Endometrium (tissue), 2 donors: Measurements from ENCODE around the gene ARSI.

Experiments
- FAIRE-seq: peaks from 2 replicates; lab custom pipeline; 2012; peaks lifted over from hg19 to GRCh38; lab: Jason Lieb, UNC
- donor health status: control.
- donor health status: control.

Gene ARSI

DNA sequence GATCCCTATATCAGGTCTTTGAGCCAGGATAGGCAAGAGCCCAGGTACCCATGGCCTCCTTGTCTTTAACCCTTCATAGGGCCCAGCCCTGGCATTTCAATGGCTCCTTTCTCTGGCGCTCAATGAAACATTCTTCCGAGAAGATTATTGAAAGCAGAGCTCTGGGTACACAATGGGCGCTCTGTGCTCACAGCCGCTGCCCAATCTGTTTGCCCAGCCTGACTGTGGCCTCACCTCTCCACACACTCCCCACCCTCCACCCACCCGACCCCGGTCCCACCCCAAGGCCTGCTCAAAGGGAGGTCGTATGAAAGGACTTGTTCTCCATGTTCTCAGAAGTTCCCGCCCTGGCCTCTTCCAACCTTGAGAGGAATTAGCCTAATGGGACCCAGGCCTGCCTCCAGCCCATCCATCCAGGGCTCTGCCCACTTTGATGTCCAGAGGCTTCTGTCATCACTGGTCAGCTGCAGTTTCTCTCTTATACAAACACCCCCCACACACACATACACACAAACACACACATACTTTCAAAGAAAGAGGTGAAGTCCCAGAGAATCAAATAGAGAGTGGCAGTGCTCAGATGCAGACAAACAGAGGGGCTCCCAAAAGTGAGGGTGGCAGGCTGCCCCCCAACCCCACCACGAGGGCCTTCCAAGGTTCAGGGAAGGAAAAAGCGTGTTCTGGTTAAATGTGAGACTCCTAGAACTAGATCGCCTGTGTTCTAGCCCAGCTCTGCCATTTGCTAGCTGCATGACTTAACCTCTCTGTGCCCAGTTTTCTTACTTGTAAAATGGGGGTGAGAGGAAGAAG lies 5.1 kb upstream of the ARSI start:
- FAIRE-seq = no peak

GRCh38 chr5:150306775-150307174 lies 4.1 kb upstream of the ARSI start:
- FAIRE-seq = no peak

GRCh38 chr5:150305557-150305956 lies 2.9 kb upstream of the ARSI start:
- no peak for FAIRE-seq

GRCh38 chr5:150305095-150305494 lies 2.4 kb upstream of the ARSI start:
- no peak for FAIRE-seq

GRCh38 chr5:150304481-150305081 lies 1.9 kb upstream of the ARSI start:
- FAIRE-seq = no peak

GRCh38 chr5:150303660-150304386 lies 1.1 kb upstream of the ARSI start:
- FAIRE-seq = no peak

DNA sequence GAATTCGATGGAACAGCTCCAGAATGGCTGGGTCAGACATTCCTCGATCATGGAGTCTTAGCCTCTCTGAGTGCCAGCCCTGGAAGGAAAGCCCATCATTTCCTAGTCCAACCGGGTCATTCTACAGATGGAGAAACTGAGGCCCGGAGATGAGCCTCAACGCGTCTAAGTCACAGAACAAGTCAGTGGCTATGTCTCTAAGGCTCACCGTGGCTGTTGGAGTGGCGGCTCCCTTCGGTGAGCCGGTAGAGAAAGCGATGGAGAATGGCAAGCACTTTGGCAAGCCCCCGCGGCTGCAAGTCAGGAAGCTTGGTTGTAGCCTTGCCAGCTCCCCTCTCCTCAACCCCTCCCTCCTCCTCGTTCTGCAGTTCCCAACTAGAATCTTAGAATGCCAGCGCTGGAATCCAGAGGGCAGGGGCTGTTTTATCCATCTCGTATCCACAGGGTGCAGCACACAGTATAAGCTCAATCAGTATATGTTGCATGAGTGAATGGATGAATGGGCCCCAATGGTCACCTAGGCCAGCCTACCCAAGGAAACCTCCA lies 438 bp upstream of the ARSI start:
- FAIRE-seq = no peak

- FAIRE-seq = no peak
Observed at GRCh38 chr5:150301901-150302300, 804 bp downstream of the ARSI start.

GRCh38 chr5:150301170-150301505 lies 1.6 kb downstream of the ARSI start:
- no peak for FAIRE-seq

GRCh38 chr5:150300496-150301169 lies 2.1 kb downstream of the ARSI start:
- FAIRE-seq = no peak

DNA sequence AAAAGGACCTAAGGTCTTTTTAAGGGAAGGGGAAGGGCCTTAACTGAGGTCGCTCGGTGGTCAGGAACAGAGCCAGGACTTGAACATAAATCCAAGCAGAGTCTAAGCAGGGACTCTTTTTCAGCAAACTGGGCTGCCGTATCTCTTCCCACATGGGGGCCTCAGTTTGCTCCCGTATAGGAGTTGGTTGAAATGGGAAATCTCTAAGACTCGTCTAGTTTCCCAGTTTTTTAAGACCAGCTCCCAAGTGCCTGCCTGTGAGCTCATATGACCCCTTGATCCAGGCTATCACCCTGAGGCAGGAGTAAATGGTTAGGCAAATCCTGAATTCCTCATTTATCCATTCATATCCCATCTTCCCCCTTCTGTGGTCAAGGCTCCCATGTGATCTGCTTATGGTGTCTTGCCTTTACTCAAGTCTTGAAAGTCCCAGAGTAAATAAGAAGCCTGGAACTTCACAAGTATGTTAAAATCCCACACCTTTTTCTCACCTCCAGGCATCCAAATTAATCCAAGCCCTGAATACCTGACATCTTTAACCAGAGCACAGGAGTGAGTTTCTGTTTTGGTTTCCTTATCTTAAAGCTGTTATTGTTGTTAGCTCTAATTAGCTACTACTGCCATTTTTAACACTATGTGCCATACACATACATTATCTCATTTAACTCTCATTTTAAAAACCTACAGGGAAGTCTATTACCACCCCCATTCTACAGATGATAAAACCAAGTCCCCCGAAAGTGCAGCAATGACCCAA lies 3.0 kb downstream of the ARSI start:
- FAIRE-seq = no peak

- no peak for FAIRE-seq
Observed at GRCh38 chr5:150298701-150299451, 3.8 kb downstream of the ARSI start.

GRCh38 chr5:150297934-150298595 lies 4.6 kb downstream of the ARSI start:
- FAIRE-seq = no peak

DNA sequence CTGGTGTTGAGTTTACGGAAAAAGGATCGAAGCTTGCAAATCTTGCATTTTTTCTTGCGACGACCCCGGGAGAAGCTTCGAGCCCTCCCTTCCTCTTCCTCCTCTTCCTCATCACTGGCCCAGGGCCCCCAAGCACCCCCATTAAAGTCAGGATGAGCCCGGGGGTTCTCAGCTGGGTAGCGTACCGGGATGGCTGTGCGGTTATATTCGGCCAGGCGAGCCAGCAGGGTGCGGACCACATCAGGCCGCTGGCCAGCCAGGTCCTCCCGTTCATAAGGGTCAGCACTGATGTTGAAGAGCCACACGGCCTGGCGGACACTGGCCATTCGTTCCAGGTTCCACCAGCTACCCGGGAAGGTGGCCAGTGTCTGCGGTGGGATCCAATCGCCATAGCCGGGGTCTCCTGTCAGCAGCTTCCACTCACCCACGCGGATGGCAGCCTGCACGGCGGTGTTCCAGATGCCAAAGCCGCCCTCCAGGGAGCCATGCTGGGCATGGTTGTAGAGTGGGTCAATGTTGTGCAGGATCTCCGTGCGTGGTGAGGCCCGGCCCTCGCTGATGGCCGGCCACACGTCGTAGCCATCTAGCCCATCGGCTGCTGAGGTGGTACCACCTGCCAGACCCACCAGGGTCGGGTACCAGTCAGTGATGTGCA lies 5.3 kb downstream of the ARSI start:
- FAIRE-seq = no peak

DNA sequence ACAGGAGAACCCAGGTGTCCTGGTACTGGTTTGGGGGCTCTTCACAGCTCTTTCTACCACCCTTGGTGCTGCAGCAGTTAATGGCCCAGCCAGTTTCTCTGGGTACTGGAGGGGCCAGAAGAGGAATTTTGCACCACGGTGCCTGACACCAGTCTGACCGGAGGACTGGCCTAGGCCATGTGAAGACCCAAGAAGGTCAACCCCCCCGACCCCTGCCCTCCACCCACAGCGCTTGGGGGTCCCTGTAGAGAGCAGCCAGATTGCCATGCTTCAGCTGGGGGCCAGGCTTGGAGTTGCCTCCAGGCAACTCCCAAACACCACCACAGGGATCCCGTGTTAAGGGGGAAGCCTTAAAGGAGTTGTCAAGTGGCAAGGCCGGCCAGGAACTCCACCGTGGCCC lies 6.2 kb downstream of the ARSI start:
- FAIRE-seq = no peak

DNA sequence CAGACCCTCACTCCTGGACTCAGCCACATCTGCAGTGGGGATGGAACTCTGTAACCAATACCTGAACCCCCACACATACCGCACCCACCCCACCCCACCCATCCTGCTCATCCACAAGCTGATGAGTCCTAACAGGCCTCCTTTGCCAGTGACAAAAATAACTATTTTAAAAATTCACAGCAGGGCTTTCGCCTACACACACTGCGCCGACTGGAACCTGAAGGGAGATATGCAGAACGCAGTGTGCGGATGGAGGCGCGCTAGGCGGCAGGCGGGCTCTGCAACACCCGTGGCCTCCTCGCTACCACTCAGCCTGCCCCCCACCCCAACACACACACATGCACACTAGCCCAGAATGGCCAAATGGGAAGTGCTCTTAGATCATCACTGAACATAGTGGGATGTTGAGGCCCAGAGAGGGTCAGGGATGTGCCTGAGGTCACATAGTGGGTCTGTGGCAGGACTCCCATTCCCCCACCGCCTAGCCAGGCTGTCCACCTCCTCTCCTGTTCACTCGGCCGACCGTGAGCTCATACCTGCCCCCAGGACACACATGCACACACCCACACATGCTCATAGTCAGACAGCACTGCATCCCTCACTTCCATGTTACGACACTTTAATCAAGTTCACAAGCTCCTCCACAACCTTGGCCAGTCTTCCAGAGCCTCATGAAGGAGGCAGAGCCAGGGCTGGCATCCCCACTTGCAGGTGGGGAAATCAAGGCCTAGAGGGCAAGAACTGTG lies 6.8 kb downstream of the ARSI start:
- no peak for FAIRE-seq

DNA sequence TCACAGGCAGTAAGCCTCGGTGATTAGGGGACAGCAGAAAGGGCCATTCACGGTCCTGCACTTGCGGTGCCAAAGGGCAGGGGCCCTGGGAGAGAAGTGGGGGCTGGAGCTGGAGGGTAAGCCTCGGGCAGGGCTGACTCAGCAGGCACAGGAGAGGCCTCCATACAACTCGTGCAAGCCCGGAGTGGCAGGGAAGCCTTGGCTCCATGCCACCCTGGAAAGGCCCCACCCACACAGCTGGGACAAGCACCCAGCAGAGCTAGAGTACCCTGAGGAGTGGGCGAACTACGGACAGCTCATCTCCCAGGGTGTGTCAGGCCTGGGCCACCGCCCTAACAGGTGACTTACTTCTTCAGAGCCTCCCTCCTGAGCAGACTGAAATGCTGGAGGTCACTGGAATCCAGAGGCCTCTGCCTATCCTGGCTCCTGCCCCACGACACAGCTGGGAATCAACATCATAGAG lies 7.5 kb downstream of the ARSI start:
- no peak for FAIRE-seq

DNA sequence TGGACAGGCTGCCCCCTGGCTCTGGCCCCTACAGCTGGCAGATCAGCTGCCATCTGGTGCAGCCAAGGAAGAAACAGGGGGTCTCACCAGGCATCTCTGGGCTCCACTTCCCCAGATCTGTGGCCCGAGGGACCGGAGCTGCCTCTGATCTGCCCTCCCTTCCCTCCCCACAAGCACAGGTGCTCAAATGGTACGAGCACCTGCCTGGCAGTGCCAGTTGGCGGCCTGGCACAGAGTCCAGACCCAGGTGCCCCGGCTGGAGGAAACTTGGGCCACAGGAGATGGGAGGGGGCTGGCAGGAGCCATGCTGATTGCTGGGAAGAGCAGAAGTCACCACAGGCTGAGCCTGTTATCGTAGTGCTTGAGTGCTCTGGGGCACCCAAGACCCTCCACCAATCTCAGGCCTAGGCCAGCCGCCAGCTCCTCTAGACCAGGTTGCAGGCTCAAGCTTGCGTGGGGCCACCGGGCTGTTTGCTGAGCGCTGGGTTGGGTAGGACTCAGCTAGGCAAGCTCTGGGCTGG lies 8.1 kb downstream of the ARSI start:
- no peak for FAIRE-seq
